K562 (cell line): Measurements from ENCODE around the gene TENM4. TPM values are rescaled to one million over a fixed set of nuclear protein-coding genes. Genes with fewer than 3 reads are reported as not detected.

ENCODE experiments used
- ARID1B ChIP-seq: fragments of 450-650 bp; IDR thresholded peaks from 2 replicates; pipeline ENCODE4 v1.6.1; 2016; ENCODE audit warnings: antibody characterized with exemption, mild to moderate bottlenecking, inconsistent platforms
- BCL6 ChIP-seq: fragments of 250-450 bp; sonication (Bioruptor Pico); IDR thresholded peaks from 2 replicates; pipeline ENCODE4 v1.4.0; 2020
- CBFA2T2 ChIP-seq: fragments of 450-650 bp; conservative IDR thresholded peaks from 2 replicates; pipeline ENCODE4 v1.6.1; 2017; ENCODE audit warnings: mild to moderate bottlenecking
- DPF2 ChIP-seq: fragments of 450-650 bp; IDR thresholded peaks from 2 replicates; pipeline ENCODE4 v1.6.1; 2016
- EHMT2 ChIP-seq: fragments of 450-650 bp; IDR thresholded peaks from 2 replicates; pipeline ENCODE4 v1.6.1; 2018; ENCODE audit warnings: antibody characterized with exemption
- FOXJ3 ChIP-seq: sonication (generic); formaldehyde crosslinking; IDR thresholded peaks from 2 replicates; pipeline ENCODE4 v1.4.0; 2020; ENCODE audit warnings: mild to moderate bottlenecking, missing genetic modification reagents
- MTA2 ChIP-seq: fragments of 450-650 bp; IDR thresholded peaks from 2 replicates; pipeline ENCODE4 v1.6.1; 2016; ENCODE audit warnings: low read depth
- NFE2 ChIP-seq: IDR thresholded peaks from 2 replicates; pipeline ENCODE4 v1.6.1; 2014; ENCODE audit warnings: antibody characterized with exemption, low read depth
- ZNF263 ChIP-seq: sonication (generic); formaldehyde crosslinking; IDR thresholded peaks from 2 replicates; pipeline ENCODE4 v1.8.0; 2022; ENCODE audit warnings: mild to moderate bottlenecking, missing genetic modification reagents, borderline replicate concordance
- ZNF41 ChIP-seq: fragments of 250-450 bp; sonication (Bioruptor Pico); conservative IDR thresholded peaks from 2 replicates; pipeline ENCODE4 v1.4.0; 2020; ENCODE audit warnings: mild to moderate bottlenecking
- ZNF445 ChIP-seq: fragments of 250-450 bp; sonication (Bioruptor Pico); IDR thresholded peaks from 2 replicates; pipeline ENCODE4 v1.4.0; 2020; ENCODE audit warnings: low read depth, mild to moderate bottlenecking, moderate library complexity
- ZNF584 ChIP-seq: fragments of 200-800 bp; sonication (Bioruptor generic); IDR thresholded peaks from 2 replicates; pipeline ENCODE4 v1.6.1; 2016; ENCODE audit warnings: low read depth, mild to moderate bottlenecking, missing genetic modification characterization, missing compliant biosample characterization
- polyA plus RNA-seq, 8 experiments: library from polyadenylated mRNA; depleted of rRNA in 4 of 8; stranded (reverse) in 5 of 8; unstranded in 3 of 8; fragments of >200 nt; fragmentation: Nextera tagmentation in 2 of 8; fragmentation: Illumina TruSeq in 1 of 8; extraction: Ambion mirVana in 2 of 8; extraction: Trizol in 1 of 8; gene quantifications; 2 replicates each; pipeline versions ENCODE4 v1.2.1 to v1.2.3, GENCODE V29; 2011 to 2014; ENCODE audit warnings: inconsistent platforms in 1 of 8, missing spikeins in 1 of 8
- total RNA-seq, 7 experiments: library from RNA; depleted of rRNA in 6 of 7; stranded (reverse); fragments of >200 nt in 6 of 7; fragmentation: Illumina TruSeq in 2 of 7; extraction: Trizol in 2 of 7; gene quantifications; 2 replicates each; pipeline versions ENCODE4 v1.2.1 to v1.2.3, GENCODE V29; 2011 to 2021; ENCODE audit warnings: low replicate concordance in 1 of 7
- TF ChIP-seq, protein P1 (sequence below): fragments of 450-650 bp; formaldehyde crosslinking; IDR thresholded peaks from 2 replicates; pipeline ENCODE4 v1.4.0; 2020; ENCODE audit warnings: mild to moderate bottlenecking, moderate library complexity
- TF ChIP-seq, protein P2 (sequence below): IDR thresholded peaks from 3 replicates; pipeline ENCODE4 v1.6.1; 2011; ENCODE audit warnings: borderline replicate concordance, mild to moderate bottlenecking; ENCODE audit not compliant: insufficient read length, insufficient read depth
- TF ChIP-seq, protein P3 (sequence below): IDR thresholded peaks from 2 replicates; pipeline ENCODE4 v1.6.1; 2012; ENCODE audit warnings: low read depth, low read length, improper control_type of control experiment, borderline replicate concordance
- TF ChIP-seq, protein P4 (sequence below): fragments of 250-450 bp; sonication (Bioruptor Pico); IDR thresholded peaks from 2 replicates; pipeline ENCODE4 v1.8.0; 2022; ENCODE audit warnings: inconsistent platforms
- TF ChIP-seq, protein P5 (sequence below), 2 experiments: fragments of 200-800 bp in 1 of 2; sonication (Bioruptor generic) in 1 of 2; sonication (generic) in 1 of 2; formaldehyde crosslinking in 1 of 2; IDR thresholded peaks in 1 of 2; conservative IDR thresholded peaks in 1 of 2; 2 replicates each; pipeline versions ENCODE4 v1.5.0 to v1.6.1; 2016 to 2020; ENCODE audit warnings: missing compliant biosample characterization in 1 of 2, missing genetic modification characterization in 1 of 2, missing genetic modification reagents in 1 of 2
- TF ChIP-seq, protein P6 (sequence below), 2 experiments: fragments of 450-650 bp in 1 of 2; IDR thresholded peaks; 2 replicates each; pipeline ENCODE4 v1.6.1; 2011 to 2017; ENCODE audit warnings: low read depth in 2 of 2, antibody characterized with exemption in 1 of 2, borderline replicate concordance in 1 of 2, low read length in 1 of 2, mild to moderate bottlenecking in 1 of 2, mixed read lengths in 1 of 2; ENCODE audit not compliant: control insufficient read depth in 1 of 2

The TENM4 gene
- total and polyA plus RNA-seq, 9 of the 15 experiments (the other 6 are each of a cell fraction or from before 2014, with no cell fraction given) = 0.16 TPM; not detected in 8

DNA sequence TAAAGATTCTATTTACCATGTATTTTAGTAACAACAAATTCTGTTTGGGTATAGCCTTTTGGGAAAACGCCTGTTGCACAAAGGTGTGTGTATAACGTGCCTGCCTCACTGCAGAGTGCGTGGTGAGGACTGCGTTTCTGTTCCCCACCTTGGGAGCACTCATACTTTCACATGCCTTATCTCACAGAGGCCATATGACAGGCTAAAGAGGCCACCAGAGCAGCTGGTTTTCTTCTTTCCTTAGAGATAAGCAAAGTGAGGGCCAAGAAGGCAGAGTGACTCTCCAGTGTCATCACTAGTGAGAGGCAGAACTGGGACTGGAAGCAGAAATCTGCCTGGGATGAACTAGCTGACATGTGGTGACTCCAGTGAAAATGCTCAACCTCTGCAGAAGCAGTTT is 497.0 kb downstream of the TENM4 start (continued):
- TF ChIP-seq, protein P1, sequence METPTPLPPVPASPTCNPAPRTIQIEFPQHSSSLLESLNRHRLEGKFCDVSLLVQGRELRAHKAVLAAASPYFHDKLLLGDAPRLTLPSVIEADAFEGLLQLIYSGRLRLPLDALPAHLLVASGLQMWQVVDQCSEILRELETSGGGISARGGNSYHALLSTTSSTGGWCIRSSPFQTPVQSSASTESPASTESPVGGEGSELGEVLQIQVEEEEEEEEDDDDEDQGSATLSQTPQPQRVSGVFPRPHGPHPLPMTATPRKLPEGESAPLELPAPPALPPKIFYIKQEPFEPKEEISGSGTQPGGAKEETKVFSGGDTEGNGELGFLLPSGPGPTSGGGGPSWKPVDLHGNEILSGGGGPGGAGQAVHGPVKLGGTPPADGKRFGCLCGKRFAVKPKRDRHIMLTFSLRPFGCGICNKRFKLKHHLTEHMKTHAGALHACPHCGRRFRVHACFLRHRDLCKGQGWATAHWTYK (CRISPR knock-in tag) = peak; percentile 69; the same call in 1 of the 2 replicates
- TF ChIP-seq, protein P2, sequence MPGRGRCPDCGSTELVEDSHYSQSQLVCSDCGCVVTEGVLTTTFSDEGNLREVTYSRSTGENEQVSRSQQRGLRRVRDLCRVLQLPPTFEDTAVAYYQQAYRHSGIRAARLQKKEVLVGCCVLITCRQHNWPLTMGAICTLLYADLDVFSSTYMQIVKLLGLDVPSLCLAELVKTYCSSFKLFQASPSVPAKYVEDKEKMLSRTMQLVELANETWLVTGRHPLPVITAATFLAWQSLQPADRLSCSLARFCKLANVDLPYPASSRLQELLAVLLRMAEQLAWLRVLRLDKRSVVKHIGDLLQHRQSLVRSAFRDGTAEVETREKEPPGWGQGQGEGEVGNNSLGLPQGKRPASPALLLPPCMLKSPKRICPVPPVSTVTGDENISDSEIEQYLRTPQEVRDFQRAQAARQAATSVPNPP = no peak
- peak; percentile 36; the same call in 1 of the 2 replicates for TF ChIP-seq EHMT2
- TF ChIP-seq, protein P3, sequence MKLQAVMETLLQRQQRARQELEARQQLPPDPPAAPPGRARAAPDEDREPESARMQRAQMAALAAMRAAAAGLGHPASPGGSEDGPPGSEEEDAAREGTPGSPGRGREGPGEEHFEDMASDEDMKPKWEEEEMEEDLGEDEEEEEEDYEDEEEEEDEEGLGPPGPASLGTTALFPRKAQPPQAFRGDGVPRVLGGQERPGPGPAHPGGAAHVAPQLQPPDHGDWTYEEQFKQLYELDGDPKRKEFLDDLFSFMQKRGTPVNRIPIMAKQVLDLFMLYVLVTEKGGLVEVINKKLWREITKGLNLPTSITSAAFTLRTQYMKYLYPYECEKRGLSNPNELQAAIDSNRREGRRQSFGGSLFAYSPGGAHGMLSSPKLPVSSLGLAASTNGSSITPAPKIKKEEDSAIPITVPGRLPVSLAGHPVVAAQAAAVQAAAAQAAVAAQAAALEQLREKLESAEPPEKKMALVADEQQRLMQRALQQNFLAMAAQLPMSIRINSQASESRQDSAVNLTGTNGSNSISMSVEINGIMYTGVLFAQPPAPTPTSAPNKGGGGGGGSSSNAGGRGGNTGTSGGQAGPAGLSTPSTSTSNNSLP = no peak
- peak; percentile 88 for TF ChIP-seq ARID1B
- TF ChIP-seq DPF2 = peak; percentile 84
- TF ChIP-seq CBFA2T2 = peak; percentile 83
- TF ChIP-seq MTA2 = peak; percentile 76
- TF ChIP-seq, protein P4, sequence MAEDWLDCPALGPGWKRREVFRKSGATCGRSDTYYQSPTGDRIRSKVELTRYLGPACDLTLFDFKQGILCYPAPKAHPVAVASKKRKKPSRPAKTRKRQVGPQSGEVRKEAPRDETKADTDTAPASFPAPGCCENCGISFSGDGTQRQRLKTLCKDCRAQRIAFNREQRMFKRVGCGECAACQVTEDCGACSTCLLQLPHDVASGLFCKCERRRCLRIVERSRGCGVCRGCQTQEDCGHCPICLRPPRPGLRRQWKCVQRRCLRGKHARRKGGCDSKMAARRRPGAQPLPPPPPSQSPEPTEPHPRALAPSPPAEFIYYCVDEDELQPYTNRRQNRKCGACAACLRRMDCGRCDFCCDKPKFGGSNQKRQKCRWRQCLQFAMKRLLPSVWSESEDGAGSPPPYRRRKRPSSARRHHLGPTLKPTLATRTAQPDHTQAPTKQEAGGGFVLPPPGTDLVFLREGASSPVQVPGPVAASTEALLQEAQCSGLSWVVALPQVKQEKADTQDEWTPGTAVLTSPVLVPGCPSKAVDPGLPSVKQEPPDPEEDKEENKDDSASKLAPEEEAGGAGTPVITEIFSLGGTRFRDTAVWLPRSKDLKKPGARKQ (CRISPR knock-in tag) = no peak
- peak; percentile 90 for TF ChIP-seq ZNF263
- TF ChIP-seq NFE2 = no peak
- TF ChIP-seq, protein P5, sequence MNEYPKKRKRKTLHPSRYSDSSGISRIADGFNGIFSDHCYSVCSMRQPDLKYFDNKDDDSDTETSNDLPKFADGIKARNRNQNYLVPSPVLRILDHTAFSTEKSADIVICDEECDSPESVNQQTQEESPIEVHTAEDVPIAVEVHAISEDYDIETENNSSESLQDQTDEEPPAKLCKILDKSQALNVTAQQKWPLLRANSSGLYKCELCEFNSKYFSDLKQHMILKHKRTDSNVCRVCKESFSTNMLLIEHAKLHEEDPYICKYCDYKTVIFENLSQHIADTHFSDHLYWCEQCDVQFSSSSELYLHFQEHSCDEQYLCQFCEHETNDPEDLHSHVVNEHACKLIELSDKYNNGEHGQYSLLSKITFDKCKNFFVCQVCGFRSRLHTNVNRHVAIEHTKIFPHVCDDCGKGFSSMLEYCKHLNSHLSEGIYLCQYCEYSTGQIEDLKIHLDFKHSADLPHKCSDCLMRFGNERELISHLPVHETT (CRISPR knock-in tag; conservative IDR thresholded peaks at IDR 0.05 in 1 of 2, IDR thresholded peaks at IDR 0.05 in 1 of 2) = peak in 1 of 2 experiments; percentile 27; a peak in 1 of 4 replicates
- TF ChIP-seq ZNF584 (CRISPR knock-in tag) = no peak
- no peak for TF ChIP-seq ZNF445 (CRISPR knock-in tag)
- TF ChIP-seq ZNF41 = no peak
- TF ChIP-seq FOXJ3 (CRISPR knock-in tag) = no peak
- TF ChIP-seq, protein P6, sequence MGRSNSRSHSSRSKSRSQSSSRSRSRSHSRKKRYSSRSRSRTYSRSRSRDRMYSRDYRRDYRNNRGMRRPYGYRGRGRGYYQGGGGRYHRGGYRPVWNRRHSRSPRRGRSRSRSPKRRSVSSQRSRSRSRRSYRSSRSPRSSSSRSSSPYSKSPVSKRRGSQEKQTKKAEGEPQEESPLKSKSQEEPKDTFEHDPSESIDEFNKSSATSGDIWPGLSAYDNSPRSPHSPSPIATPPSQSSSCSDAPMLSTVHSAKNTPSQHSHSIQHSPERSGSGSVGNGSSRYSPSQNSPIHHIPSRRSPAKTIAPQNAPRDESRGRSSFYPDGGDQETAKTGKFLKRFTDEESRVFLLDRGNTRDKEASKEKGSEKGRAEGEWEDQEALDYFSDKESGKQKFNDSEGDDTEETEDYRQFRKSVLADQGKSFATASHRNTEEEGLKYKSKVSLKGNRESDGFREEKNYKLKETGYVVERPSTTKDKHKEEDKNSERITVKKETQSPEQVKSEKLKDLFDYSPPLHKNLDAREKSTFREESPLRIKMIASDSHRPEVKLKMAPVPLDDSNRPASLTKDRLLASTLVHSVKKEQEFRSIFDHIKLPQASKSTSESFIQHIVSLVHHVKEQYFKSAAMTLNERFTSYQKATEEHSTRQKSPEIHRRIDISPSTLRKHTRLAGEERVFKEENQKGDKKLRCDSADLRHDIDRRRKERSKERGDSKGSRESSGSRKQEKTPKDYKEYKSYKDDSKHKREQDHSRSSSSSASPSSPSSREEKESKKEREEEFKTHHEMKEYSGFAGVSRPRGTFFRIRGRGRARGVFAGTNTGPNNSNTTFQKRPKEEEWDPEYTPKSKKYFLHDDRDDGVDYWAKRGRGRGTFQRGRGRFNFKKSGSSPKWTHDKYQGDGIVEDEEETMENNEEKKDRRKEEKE (IDR thresholded peaks at IDR 0.05; ENCODE audit: borderline replicate concordance in 1 of 2, control insufficient read depth in 1 of 2, low read depth in 2 of 2, low read length in 1 of 2) = no peak
- 0 out of 2 replicates have a peak, but pooled peaks have one; percentile 62 for TF ChIP-seq BCL6 (CRISPR knock-in tag)
